ENCODE measurements around the gene DAAM1.

The DAAM1 gene

GRCh38 chr14:59356312-59356711 lies 167.8 kb downstream of the DAAM1 start:
- TF ChIP-seq ARNT (IDR thresholded peaks at IDR 0.05) (no peak), FOXA1 (IDR thresholded peaks at IDR 0.05) (no peak), ZNF384 (IDR thresholded peaks at IDR 0.05) (no peak), TARDBP (IDR thresholded peaks at IDR 0.05) (no peak)
- DNase-seq (ENCODE audit: extremely low spot score): no peak
- ChIA-PET CTCF (interaction anchor here (0.6 kb wide), 1 partner anchor 1348 kb away, joined by 3 read pairs; no protein-coding TSS in a partner anchor), POLR2A (no interaction called here)

- ChIA-PET CTCF (interaction anchor here (0.6 kb wide), 1 partner anchor 1347 kb away, joined by 3 read pairs; no protein-coding TSS in a partner anchor), POLR2A (no interaction called here)
- DNase-seq (ENCODE audit: extremely low spot score): no peak
- TF ChIP-seq ELF4 (IDR thresholded peaks at IDR 0.05): no peak
- no peak for TF ChIP-seq SUZ12 (IDR thresholded peaks at IDR 0.05)
- TF ChIP-seq FOXM1 (IDR thresholded peaks at IDR 0.05; ENCODE audit: borderline replicate concordance): no peak
- no peak for TF ChIP-seq LEF1 (IDR thresholded peaks at IDR 0.05; ENCODE audit: borderline replicate concordance)
- TF ChIP-seq FOXK2 (IDR thresholded peaks at IDR 0.05): no peak
- TF ChIP-seq ZNF384 (IDR thresholded peaks at IDR 0.05): no peak
- TF ChIP-seq NFRKB (IDR thresholded peaks at IDR 0.05): no peak
- no peak for TF ChIP-seq BHLHE40 (IDR thresholded peaks at IDR 0.05; ENCODE audit: borderline replicate concordance)
- no peak for TF ChIP-seq L3MBTL2 (conservative IDR thresholded peaks at IDR 0.05)
- no peak for TF ChIP-seq SP1 (IDR thresholded peaks at IDR 0.05)
- no peak for TF ChIP-seq FOXA1 (IDR thresholded peaks at IDR 0.05)
- no peak for TF ChIP-seq PKNOX1 (IDR thresholded peaks at IDR 0.05)
- no peak for TF ChIP-seq HDGF (IDR thresholded peaks at IDR 0.05; ENCODE audit: borderline replicate concordance)
- TF ChIP-seq ARNT (IDR thresholded peaks at IDR 0.05): no peak
Measured at GRCh38 chr14:59356767-59357166, 168.3 kb downstream of the DAAM1 start.

DNA sequence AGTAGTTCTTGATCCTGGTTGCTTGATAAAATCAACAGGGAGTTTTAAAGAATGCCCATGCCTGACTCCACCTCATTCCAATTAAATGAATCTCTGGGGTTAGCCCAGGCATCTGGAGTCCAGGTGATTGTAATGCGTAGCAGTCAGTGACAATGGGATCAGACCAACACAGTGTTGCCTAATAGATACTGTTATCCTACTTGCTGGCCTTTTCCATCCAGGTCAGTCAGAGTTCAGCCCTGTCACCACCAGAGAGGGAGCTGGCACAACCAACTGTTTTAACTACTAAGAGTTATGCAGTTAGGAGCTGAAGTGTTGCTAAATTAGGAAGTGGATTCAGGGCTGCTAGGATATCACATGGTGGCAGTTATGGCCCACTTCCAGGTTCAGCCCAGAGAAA lies 169.6 kb downstream of the DAAM1 start:
- TF ChIP-seq ELF4 (IDR thresholded peaks at IDR 0.05) (no peak), FOXM1 (IDR thresholded peaks at IDR 0.05; ENCODE audit: borderline replicate concordance) (no peak), FOXA1 (IDR thresholded peaks at IDR 0.05) (no peak), L3MBTL2 (conservative IDR thresholded peaks at IDR 0.05) (no peak), NFRKB (IDR thresholded peaks at IDR 0.05) (no peak), LEF1 (IDR thresholded peaks at IDR 0.05; ENCODE audit: borderline replicate concordance) (no peak), SP1 (IDR thresholded peaks at IDR 0.05) (no peak), SUZ12 (IDR thresholded peaks at IDR 0.05) (no peak), BHLHE40 (IDR thresholded peaks at IDR 0.05; ENCODE audit: borderline replicate concordance) (no peak)
- no peak for DNase-seq (ENCODE audit: extremely low spot score)
- ChIA-PET POLR2A (no interaction called here), CTCF (no interaction called here)

GRCh38 chr14:59358784-59359183 lies 170.3 kb downstream of the DAAM1 start:
- ChIA-PET CTCF (no interaction called here), POLR2A (no interaction called here)
- no peak for DNase-seq (ENCODE audit: extremely low spot score)
- TF ChIP-seq CTBP1 (IDR thresholded peaks at IDR 0.05; ENCODE audit: borderline replicate concordance) (no peak), HDGF (IDR thresholded peaks at IDR 0.05; ENCODE audit: borderline replicate concordance) (no peak), LEF1 (IDR thresholded peaks at IDR 0.05; ENCODE audit: borderline replicate concordance) (no peak), BHLHE40 (IDR thresholded peaks at IDR 0.05; ENCODE audit: borderline replicate concordance) (no peak), FOXK2 (IDR thresholded peaks at IDR 0.05) (no peak), SUZ12 (IDR thresholded peaks at IDR 0.05) (no peak), FOXA1 (IDR thresholded peaks at IDR 0.05) (no peak), FOXM1 (IDR thresholded peaks at IDR 0.05; ENCODE audit: borderline replicate concordance) (no peak), ARNT (IDR thresholded peaks at IDR 0.05) (no peak), L3MBTL2 (conservative IDR thresholded peaks at IDR 0.05) (no peak), NFRKB (IDR thresholded peaks at IDR 0.05) (no peak), SP1 (IDR thresholded peaks at IDR 0.05) (no peak), ZNF384 (IDR thresholded peaks at IDR 0.05) (no peak)

DNA sequence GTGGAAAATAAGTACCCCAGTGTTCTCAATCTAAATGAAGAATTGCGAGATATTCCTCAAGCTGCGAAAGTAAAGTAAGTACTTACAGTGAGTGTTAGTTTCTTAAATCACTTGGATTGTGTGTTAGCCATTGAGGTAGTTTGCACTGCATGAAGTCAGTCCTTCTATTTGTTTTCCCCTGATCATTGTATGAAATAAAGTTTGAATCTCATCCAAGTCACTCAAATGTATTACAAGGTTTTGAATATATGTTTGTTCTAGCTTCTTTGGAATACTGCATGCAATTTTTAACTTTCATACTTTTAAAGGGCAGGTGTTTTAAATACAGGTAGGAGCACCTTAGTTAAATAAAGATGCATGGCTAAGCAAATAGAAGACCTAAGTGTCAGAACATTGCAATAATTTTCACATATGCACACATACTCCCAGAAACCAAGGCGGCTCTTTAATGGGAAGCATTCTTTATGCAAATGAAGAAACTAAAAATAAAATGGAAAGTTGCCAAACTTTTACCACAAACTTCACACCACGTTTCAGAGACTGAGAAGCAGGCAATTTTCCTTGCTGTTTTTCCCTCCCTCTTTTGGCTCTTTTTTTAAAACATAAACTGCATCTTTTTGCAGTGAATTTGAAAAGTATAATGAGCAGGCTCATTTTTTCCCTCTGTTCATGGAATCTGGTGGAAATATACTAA lies 171.1 kb downstream of the DAAM1 start:
- TF ChIP-seq NFRKB (IDR thresholded peaks at IDR 0.05) (no peak), ZNF384 (IDR thresholded peaks at IDR 0.05) (no peak), TARDBP (IDR thresholded peaks at IDR 0.05) (no peak), PKNOX1 (IDR thresholded peaks at IDR 0.05) (no peak), FOXK2 (IDR thresholded peaks at IDR 0.05) (no peak), ELF4 (IDR thresholded peaks at IDR 0.05) (no peak), SP1 (IDR thresholded peaks at IDR 0.05) (no peak), CTBP1 (IDR thresholded peaks at IDR 0.05; ENCODE audit: borderline replicate concordance) (no peak), BHLHE40 (IDR thresholded peaks at IDR 0.05; ENCODE audit: borderline replicate concordance) (no peak), ARNT (IDR thresholded peaks at IDR 0.05) (no peak), FOXA1 (IDR thresholded peaks at IDR 0.05) (no peak), SUZ12 (IDR thresholded peaks at IDR 0.05) (no peak)
- DNase-seq (ENCODE audit: extremely low spot score): no peak
- ChIA-PET CTCF (no interaction called here), POLR2A (no interaction called here)

GRCh38 chr14:59360233-59360632 lies 171.8 kb downstream of the DAAM1 start:
- CTCF ChIA-PET: no interaction called here
- POLR2A ChIA-PET: no interaction called here
- no peak for DNase-seq (ENCODE audit: extremely low spot score)
- TF ChIP-seq BHLHE40 (IDR thresholded peaks at IDR 0.05; ENCODE audit: borderline replicate concordance) (no peak), ZNF384 (IDR thresholded peaks at IDR 0.05) (no peak), LEF1 (IDR thresholded peaks at IDR 0.05; ENCODE audit: borderline replicate concordance) (no peak), ARNT (IDR thresholded peaks at IDR 0.05) (no peak), CTBP1 (IDR thresholded peaks at IDR 0.05; ENCODE audit: borderline replicate concordance) (no peak)

Measured in HEK293T (cell line).